Measurements from ENCODE around the gene ARHGAP18. TPM values are rescaled to one million over a fixed set of nuclear protein-coding genes. Genes with fewer than 3 reads are reported as not detected.

The ARHGAP18 gene
- total and polyA plus RNA-seq, 2 experiments from 2014 or later = 4.3 to 5.0 TPM

GRCh38 chr6:129643968-129644367 is 66.0 kb downstream of the ARHGAP18 start:
- no peak for DNase-seq (ENCODE audit: low spot score)
- H3K27me3 Mint-ChIP-seq (ENCODE audit: insufficient read depth, low read depth, poor library complexity) = no peaks in the 10 kb centered on the region
- no peaks in the 10 kb centered on the region for H4K20me1 ChIP-seq (replicated peaks; ENCODE audit: insufficient read depth)
- peaks cover 31% of the 10 kb centered on the region for H3K4me1 ChIP-seq (ENCODE audit: insufficient read depth)
- peaks cover 25% of the 10 kb centered on the region for H3K4me1 Mint-ChIP-seq
- no peaks in the 10 kb centered on the region; the same call in 1 of the 2 replicates for H3K9me2 ChIP-seq (ENCODE audit: insufficient read depth)
- no peak overlapping the region for H3K4me3 ChIP-seq
- H3K27ac ChIP-seq (ENCODE audit: low read depth) = peak overlapping the region; percentile 46; the same call in 1 of the 2 replicates
- H3K79me2 ChIP-seq (replicated peaks; ENCODE audit: insufficient read depth) = no peaks in the 10 kb centered on the region
- no peak overlapping the region for H3K4me3 Mint-ChIP-seq
- H3F3A ChIP-seq (replicated peaks; ENCODE audit: low read depth) = no peaks in the 10 kb centered on the region
- H2AFZ ChIP-seq = no peak overlapping the region
- no peak for ATAC-seq
- H3K36me3 Mint-ChIP-seq (ENCODE audit: low read depth) = no peaks in the 10 kb centered on the region
- H3K4me2 ChIP-seq = 0 out of 2 replicates have a peak overlapping the region, but pooled peaks have one; percentile 11
- TF ChIP-seq STAT1 (IDR thresholded peaks at IDR 0.05; ENCODE audit: unreplicated experiment) = no peak
- TF ChIP-seq EZH2phosphoT487 (IDR thresholded peaks at IDR 0.05; ENCODE audit: unreplicated experiment) = no peak
- TF ChIP-seq CTCF (conservative IDR thresholded peaks at IDR 0.05; ENCODE audit: low read depth in 2 of 2) = no peak
- TF ChIP-seq EZH2 (IDR thresholded peaks at IDR 0.05; ENCODE audit: low read depth, unreplicated experiment) = no peak
- TF ChIP-seq REST (IDR thresholded peaks at IDR 0.05; ENCODE audit: unreplicated experiment) = no peak
- TF ChIP-seq ZNF462 (CRISPR knock-in tag; IDR thresholded peaks at IDR 0.05) = no peak
- TF ChIP-seq CREB1 (CRISPR knock-in tag; IDR thresholded peaks at IDR 0.05; ENCODE audit: low read depth) = no peak
- TF ChIP-seq JUNB (IDR thresholded peaks at IDR 0.05; ENCODE audit: unreplicated experiment) = no peak
- TF ChIP-seq POLR2AphosphoS5 (IDR thresholded peaks at IDR 0.05; ENCODE audit: low read depth) = no peak
- H3K9me3 Mint-ChIP-seq = no peaks in the 10 kb centered on the region
- H3K27me3 ChIP-seq (ENCODE audit: insufficient read depth) = no peaks in the 10 kb centered on the region
- H3K36me3 ChIP-seq (ENCODE audit: insufficient read depth) = no peaks in the 10 kb centered on the region
- peak overlapping the region; percentile 55 for H3K27ac Mint-ChIP-seq
